WTC11 (cell line): ENCODE results near the gene UBA1.

Experiments
- CTCF ChIP-seq: fragments of 200-600 bp; IDR thresholded peaks from 2 replicates; pipeline ENCODE4 v1.8.0; 2022; ENCODE audit warnings: antibody characterized with exemption
- ETV6 ChIP-seq: sonication (generic); formaldehyde crosslinking; IDR thresholded peaks from 2 replicates; pipeline ENCODE4 v1.8.1; 2022; ENCODE audit warnings: mild to moderate bottlenecking, missing genetic modification reagents
- MAX ChIP-seq: sonication (generic); formaldehyde crosslinking; IDR thresholded peaks from 2 replicates; pipeline ENCODE4 v1.8.0; 2022; ENCODE audit warnings: mild to moderate bottlenecking, missing genetic modification reagents
- PRDM15 ChIP-seq: sonication (generic); formaldehyde crosslinking; IDR thresholded peaks from 2 replicates; pipeline ENCODE4 v1.8.0; 2022; ENCODE audit warnings: missing genetic modification reagents
- ZNF121 ChIP-seq: sonication (generic); formaldehyde crosslinking; IDR thresholded peaks from 2 replicates; pipeline ENCODE4 v1.8.0; 2023; ENCODE audit warnings: missing genetic modification reagents

DNA sequence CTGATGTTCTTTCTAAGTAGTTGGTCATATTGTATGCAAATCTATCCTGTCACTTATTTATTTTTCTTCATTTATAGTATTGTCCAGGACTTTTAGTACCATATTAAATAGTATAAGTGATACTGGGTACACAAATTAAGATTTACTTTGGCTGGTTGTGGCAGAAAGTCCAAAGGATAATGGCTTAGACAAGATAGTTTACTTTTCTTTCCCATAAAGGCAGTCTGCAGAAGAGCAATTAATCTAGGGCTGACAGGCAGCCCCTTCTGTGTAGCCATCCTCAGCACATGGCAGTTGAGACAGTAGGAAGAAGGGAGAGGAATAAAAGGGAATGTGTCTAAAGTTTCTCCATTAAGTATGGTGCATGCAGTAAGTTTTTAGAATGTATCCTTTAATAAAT lies 42.2 kb upstream of the UBA1 start:
- TF ChIP-seq ETV6 (CRISPR knock-in tag) (no peak), PRDM15 (CRISPR knock-in tag) (no peak), CTCF (no peak), ZNF121 (CRISPR knock-in tag) (no peak), MAX (CRISPR knock-in tag) (no peak)
